BLaER1 treated with 17β-estradiol and CSF1 and Interleukin-3, amounts not matched to agents 10 nM and 100 nM (cell line): ENCODE results near the gene SLC9C1.

Experiments used
- H3K27ac ChIP-seq, 11 experiments: shearing (Covaris generic); formaldehyde crosslinking; 2 replicates each; pipeline ENCODE4 v1.8.1; 2022
- H3K27me3 ChIP-seq, 11 experiments: shearing (Covaris generic); formaldehyde crosslinking; 2 replicates each; pipeline ENCODE4 v1.8.1; 2022
- H3K36me3 ChIP-seq, 11 experiments: shearing (Covaris generic); formaldehyde crosslinking; 2 replicates each; pipeline ENCODE4 v1.8.1; 2022
- H3K4me1 ChIP-seq, 10 experiments: shearing (Covaris generic); formaldehyde crosslinking; 2 replicates each; pipeline ENCODE4 v1.8.1; 2022
- H3K4me2 ChIP-seq, 11 experiments: shearing (Covaris generic); formaldehyde crosslinking; 2 replicates each; pipeline ENCODE4 v1.8.1; 2022
- H3K4me3 ChIP-seq, 10 experiments: shearing (Covaris generic); formaldehyde crosslinking; 2 replicates each; pipeline ENCODE4 v1.8.1; 2022
- H3K9ac ChIP-seq, 11 experiments: shearing (Covaris generic); formaldehyde crosslinking; 2 replicates each; pipeline ENCODE4 v1.8.1; 2022
- H3K9me3 ChIP-seq, 11 experiments: shearing (Covaris generic); formaldehyde crosslinking; replicated peaks in 1 of 11; 2 replicates each; pipeline ENCODE4 v1.8.1; 2022
- H4K20me1 ChIP-seq, 11 experiments: shearing (Covaris generic); formaldehyde crosslinking; 2 replicates each; pipeline ENCODE4 v1.8.1; 2022
- Cebpa-rat ChIP-seq, 11 experiments: shearing (Covaris generic); IDR thresholded peaks; 2 replicates each; pipeline ENCODE4 v1.8.1; 2022

Gene SLC9C1

GRCh38 chr3:112132554-112132953, 161.5 kb downstream of the SLC9C1 start:
- Histone ChIP-seq H3K36me3 (peaks cover 0 to 17% (median 0%) of the 10 kb centered on the region in 11 experiments; a peak in 1 of 22 replicates), H3K27me3 (no peaks in the 10 kb centered on the region), H3K4me2 (peak overlapping the region; percentile 63 to 93 (median 82)), H3K9ac (peak overlapping the region in 9 of 11 experiments; percentile 14 to 71 (median 52); a peak in 15 of 22 replicates), H3K4me1 (peaks cover 51 to 99% (median 96%) of the 10 kb centered on the region in 10 experiments), H4K20me1 (no peaks in the 10 kb centered on the region), H3K4me3 (peak overlapping the region in 7 of 10 experiments; percentile 27 to 62 (median 39); a peak in 14 of 20 replicates), H3K9me3 (no peaks in the 10 kb centered on the region), H3K27ac (peak overlapping the region; percentile 25 to 61 (median 53); a peak in 20 of 22 replicates)
- TF ChIP-seq Cebpa-rat (IDR thresholded peaks at IDR 0.05) = no peak

GRCh38 chr3:112132088-112132487, 161.9 kb downstream of the SLC9C1 start:
- Histone ChIP-seq H3K9ac (peak overlapping the region in 3 of 11 experiments; percentile 66 to 71 (median 66); a peak in 6 of 22 replicates), H3K9me3 (no peaks in the 10 kb centered on the region), H3K4me2 (peak overlapping the region; percentile 63 to 93 (median 82); a peak in 21 of 22 replicates), H3K4me3 (peak overlapping the region in 5 of 10 experiments; percentile 35 to 62 (median 39); a peak in 9 of 20 replicates), H3K4me1 (peaks cover 51 to 99% (median 96%) of the 10 kb centered on the region in 10 experiments), H3K36me3 (peaks cover 0 to 17% (median 0%) of the 10 kb centered on the region in 11 experiments; a peak in 1 of 22 replicates), H3K27ac (peak overlapping the region in 6 of 11 experiments; percentile 38 to 61 (median 54); a peak in 8 of 22 replicates), H3K27me3 (no peaks in the 10 kb centered on the region), H4K20me1 (no peaks in the 10 kb centered on the region)
- TF ChIP-seq Cebpa-rat (IDR thresholded peaks at IDR 0.05) = no peak

- TF ChIP-seq Cebpa-rat (IDR thresholded peaks at IDR 0.05) = no peak
Measured at GRCh38 chr3:112131111-112131510, 162.9 kb downstream of the SLC9C1 start.

GRCh38 chr3:112130638-112130993, 163.4 kb downstream of the SLC9C1 start:
- Histone ChIP-seq H3K4me1 (peaks cover 62 to 99% (median 96%) of the 10 kb centered on the region in 10 experiments), H3K4me3 (peak overlapping the region in 2 of 10 experiments; percentile 62; a peak in 4 of 20 replicates), H3K9me3 (no peaks in the 10 kb centered on the region), H3K27ac (peak overlapping the region in 4 of 11 experiments; percentile 24 to 68 (median 49); a peak in 3 of 22 replicates), H4K20me1 (no peaks in the 10 kb centered on the region), H3K36me3 (peaks cover 0 to 17% (median 0%) of the 10 kb centered on the region in 11 experiments; a peak in 1 of 22 replicates), H3K4me2 (peak overlapping the region in 8 of 11 experiments; percentile 8 to 93 (median 84); a peak in 14 of 22 replicates), H3K9ac (no peak overlapping the region; a peak in 1 of 22 replicates), H3K27me3 (no peaks in the 10 kb centered on the region)
- no peak for TF ChIP-seq Cebpa-rat (IDR thresholded peaks at IDR 0.05)

More at GRCh38 chr3:112131111-112131510, 162.9 kb downstream of the SLC9C1 start:
- H3K27me3 ChIP-seq = no peaks in the 10 kb centered on the region
- H3K9me3 ChIP-seq = no peaks in the 10 kb centered on the region
- H3K9ac ChIP-seq = no peak overlapping the region; a peak in 1 of 22 replicates
- H4K20me1 ChIP-seq = no peaks in the 10 kb centered on the region
- H3K36me3 ChIP-seq = peaks cover 0 to 17% (median 0%) of the 10 kb centered on the region in 11 experiments; a peak in 1 of 22 replicates
- H3K4me1 ChIP-seq = peaks cover 60 to 99% (median 96%) of the 10 kb centered on the region in 10 experiments
- H3K4me3 ChIP-seq = peak overlapping the region in 2 of 10 experiments; percentile 62; a peak in 4 of 20 replicates
- peak overlapping the region in 1 of 11 experiments; percentile 59; a peak in 1 of 22 replicates for H3K27ac ChIP-seq
- H3K4me2 ChIP-seq = peak overlapping the region in 6 of 11 experiments; percentile 77 to 93 (median 87); a peak in 12 of 22 replicates

GRCh38 chr3:112129925-112130637, 163.9 kb downstream of the SLC9C1 start:
- Histone ChIP-seq H3K4me2 (peak overlapping the region in 8 of 11 experiments; percentile 77 to 93 (median 85); a peak in 16 of 22 replicates), H3K4me1 (peaks cover 67 to 99% (median 96%) of the 10 kb centered on the region in 10 experiments)

GRCh38 chr3:112128843-112129727, 164.9 kb downstream of the SLC9C1 start:
- peaks cover 73 to 99% (median 96%) of the 10 kb centered on the region in 10 experiments for H3K4me1 ChIP-seq
- peak overlapping the region in 1 of 11 experiments; percentile 39; a peak in 2 of 22 replicates for H3K9ac ChIP-seq
- H4K20me1 ChIP-seq = no peaks in the 10 kb centered on the region
- TF ChIP-seq Cebpa-rat (IDR thresholded peaks at IDR 0.05) = no peak
- peak overlapping the region; percentile 77 to 93 (median 84); a peak in 21 of 22 replicates for H3K4me2 ChIP-seq
- H3K27me3 ChIP-seq = peaks cover 0 to 5% (median 0%) of the 10 kb centered on the region in 11 experiments; a peak in 1 of 22 replicates
- peak overlapping the region in 10 of 11 experiments; percentile 6 to 68 (median 43); a peak in 17 of 22 replicates for H3K27ac ChIP-seq
- 0 out of 20 replicates have a peak overlapping the region, but pooled peaks of 1 of the 10 experiments have one; percentile 18 for H3K4me3 ChIP-seq
- peaks cover 0 to 19% (median 0%) of the 10 kb centered on the region in 11 experiments; a peak in 1 of 22 replicates for H3K36me3 ChIP-seq
- H3K9me3 ChIP-seq = no peaks in the 10 kb centered on the region

More at GRCh38 chr3:112129925-112130637, 163.9 kb downstream of the SLC9C1 start:
- peaks cover 0 to under 1% (median 0%) of the 10 kb centered on the region in 11 experiments; a peak in 1 of 22 replicates for H3K27me3 ChIP-seq
- H3K27ac ChIP-seq = peak overlapping the region in 9 of 11 experiments; percentile 1 to 68 (median 45); a peak in 11 of 22 replicates
- peak overlapping the region in 2 of 10 experiments; percentile 18 to 62; a peak in 3 of 20 replicates for H3K4me3 ChIP-seq
- H3K9me3 ChIP-seq = no peaks in the 10 kb centered on the region
- H4K20me1 ChIP-seq = no peaks in the 10 kb centered on the region
- no peak for TF ChIP-seq Cebpa-rat (IDR thresholded peaks at IDR 0.05)
- peaks cover 0 to 17% (median 0%) of the 10 kb centered on the region in 11 experiments; a peak in 1 of 22 replicates for H3K36me3 ChIP-seq
- peak overlapping the region in 1 of 11 experiments; percentile 39; a peak in 2 of 22 replicates for H3K9ac ChIP-seq

GRCh38 chr3:112127522-112128494, 166.2 kb downstream of the SLC9C1 start:
- TF ChIP-seq Cebpa-rat (IDR thresholded peaks at IDR 0.05) = no peak
- H4K20me1 ChIP-seq = no peaks in the 10 kb centered on the region
- H3K9me3 ChIP-seq = no peaks in the 10 kb centered on the region; a peak in 1 of 22 replicates
- peaks cover 62 to 99% (median 96%) of the 10 kb centered on the region in 10 experiments for H3K4me1 ChIP-seq
- peak overlapping the region in 9 of 11 experiments; percentile 47 to 64 (median 58); a peak in 18 of 22 replicates for H3K9ac ChIP-seq
- peaks cover 0 to 5% (median 0%) of the 10 kb centered on the region in 11 experiments; a peak in 1 of 22 replicates for H3K27me3 ChIP-seq
- peak overlapping the region; percentile 77 to 93 (median 84) for H3K4me2 ChIP-seq
- H3K36me3 ChIP-seq = peaks cover 0 to 32% (median 0%) of the 10 kb centered on the region in 11 experiments; a peak in 8 of 22 replicates
- H3K27ac ChIP-seq = peak overlapping the region in 10 of 11 experiments; percentile 34 to 72 (median 58); a peak in 18 of 22 replicates
- peak overlapping the region in 9 of 10 experiments; percentile 5 to 55 (median 42); a peak in 14 of 20 replicates for H3K4me3 ChIP-seq
